ENCODE data around the gene GBX1.

DNA sequence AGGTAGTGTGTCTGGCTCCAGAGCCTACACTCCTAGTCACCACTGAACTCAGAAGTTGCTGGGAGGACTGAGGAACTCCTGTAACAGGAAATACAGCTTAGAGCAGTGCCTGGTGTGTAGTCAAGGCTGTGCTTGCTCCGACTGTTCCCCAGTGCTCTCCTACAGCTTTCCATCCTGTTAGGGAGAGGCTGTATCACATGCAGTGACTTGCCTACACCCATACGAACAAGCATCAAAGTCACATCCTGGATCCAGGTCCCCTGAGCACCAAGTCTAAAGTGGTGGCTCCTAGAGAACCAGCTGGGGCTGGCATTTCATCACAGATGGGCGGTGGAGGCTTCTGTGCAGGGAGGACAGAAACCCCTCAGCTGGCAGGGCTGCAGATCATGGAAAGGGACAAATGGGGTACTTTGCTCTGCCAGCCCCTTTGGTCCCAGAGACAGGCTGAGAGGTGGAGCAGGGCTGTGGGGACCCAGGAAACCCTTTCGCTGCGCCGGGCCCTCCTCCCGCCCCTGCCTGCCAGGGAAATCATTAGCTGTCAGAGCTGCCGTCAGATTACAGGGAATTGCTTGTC, 11.9 kb upstream of the GBX1 start:
- TF ChIP-seq CHD2 (IDR thresholded peaks at IDR 0.05; ENCODE audit: low read length, partially characterized antibody) (no peak), POLR2A (IDR thresholded peaks at IDR 0.05; ENCODE audit: low read length) (no peak), EP300 (IDR thresholded peaks at IDR 0.05) (no peak), JUN (IDR thresholded peaks at IDR 0.05) (no peak), FOSL2 (IDR thresholded peaks at IDR 0.05) (no peak), FOSL2 (CRISPR knock-in tag; IDR thresholded peaks at IDR 0.05) (no peak)
- TF ChIP-seq, protein P1, sequence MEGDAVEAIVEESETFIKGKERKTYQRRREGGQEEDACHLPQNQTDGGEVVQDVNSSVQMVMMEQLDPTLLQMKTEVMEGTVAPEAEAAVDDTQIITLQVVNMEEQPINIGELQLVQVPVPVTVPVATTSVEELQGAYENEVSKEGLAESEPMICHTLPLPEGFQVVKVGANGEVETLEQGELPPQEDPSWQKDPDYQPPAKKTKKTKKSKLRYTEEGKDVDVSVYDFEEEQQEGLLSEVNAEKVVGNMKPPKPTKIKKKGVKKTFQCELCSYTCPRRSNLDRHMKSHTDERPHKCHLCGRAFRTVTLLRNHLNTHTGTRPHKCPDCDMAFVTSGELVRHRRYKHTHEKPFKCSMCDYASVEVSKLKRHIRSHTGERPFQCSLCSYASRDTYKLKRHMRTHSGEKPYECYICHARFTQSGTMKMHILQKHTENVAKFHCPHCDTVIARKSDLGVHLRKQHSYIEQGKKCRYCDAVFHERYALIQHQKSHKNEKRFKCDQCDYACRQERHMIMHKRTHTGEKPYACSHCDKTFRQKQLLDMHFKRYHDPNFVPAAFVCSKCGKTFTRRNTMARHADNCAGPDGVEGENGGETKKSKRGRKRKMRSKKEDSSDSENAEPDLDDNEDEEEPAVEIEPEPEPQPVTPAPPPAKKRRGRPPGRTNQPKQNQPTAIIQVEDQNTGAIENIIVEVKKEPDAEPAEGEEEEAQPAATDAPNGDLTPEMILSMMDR (IDR thresholded peaks at IDR 0.05): no peak
- TF ChIP-seq, protein P2, sequence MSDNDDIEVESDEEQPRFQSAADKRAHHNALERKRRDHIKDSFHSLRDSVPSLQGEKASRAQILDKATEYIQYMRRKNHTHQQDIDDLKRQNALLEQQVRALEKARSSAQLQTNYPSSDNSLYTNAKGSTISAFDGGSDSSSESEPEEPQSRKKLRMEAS (IDR thresholded peaks at IDR 0.05): no peak
- TF ChIP-seq, protein P3, sequence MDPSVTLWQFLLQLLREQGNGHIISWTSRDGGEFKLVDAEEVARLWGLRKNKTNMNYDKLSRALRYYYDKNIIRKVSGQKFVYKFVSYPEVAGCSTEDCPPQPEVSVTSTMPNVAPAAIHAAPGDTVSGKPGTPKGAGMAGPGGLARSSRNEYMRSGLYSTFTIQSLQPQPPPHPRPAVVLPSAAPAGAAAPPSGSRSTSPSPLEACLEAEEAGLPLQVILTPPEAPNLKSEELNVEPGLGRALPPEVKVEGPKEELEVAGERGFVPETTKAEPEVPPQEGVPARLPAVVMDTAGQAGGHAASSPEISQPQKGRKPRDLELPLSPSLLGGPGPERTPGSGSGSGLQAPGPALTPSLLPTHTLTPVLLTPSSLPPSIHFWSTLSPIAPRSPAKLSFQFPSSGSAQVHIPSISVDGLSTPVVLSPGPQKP (IDR thresholded peaks at IDR 0.05; ENCODE audit: low read depth, low read length): no peak
- TF ChIP-seq, protein P4, sequence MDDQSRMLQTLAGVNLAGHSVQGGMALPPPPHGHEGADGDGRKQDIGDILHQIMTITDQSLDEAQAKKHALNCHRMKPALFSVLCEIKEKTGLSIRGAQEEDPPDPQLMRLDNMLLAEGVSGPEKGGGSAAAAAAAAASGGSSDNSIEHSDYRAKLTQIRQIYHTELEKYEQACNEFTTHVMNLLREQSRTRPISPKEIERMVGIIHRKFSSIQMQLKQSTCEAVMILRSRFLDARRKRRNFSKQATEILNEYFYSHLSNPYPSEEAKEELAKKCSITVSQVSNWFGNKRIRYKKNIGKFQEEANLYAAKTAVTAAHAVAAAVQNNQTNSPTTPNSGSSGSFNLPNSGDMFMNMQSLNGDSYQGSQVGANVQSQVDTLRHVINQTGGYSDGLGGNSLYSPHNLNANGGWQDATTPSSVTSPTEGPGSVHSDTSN (IDR thresholded peaks at IDR 0.05): no peak
